HG03025 (cell line): ENCODE measurements around the gene CCDC171.
A peak's percentile ranks its signal among the peaks of the same experiment; 100 is the strongest.
"Not testable (repeated sequence)": the region's sequence is repeated elsewhere in the genome, so short reads cannot be mapped to it uniquely, and the experiment has no call there.

Experiments
- ATAC-seq: cut with Tn5 transposase; IDR thresholded peaks from one replicate; pipeline ENCODE4 v1.9.1; 2021; ENCODE audit warnings: mild to moderate bottlenecking, moderate library complexity; ENCODE audit not compliant: unreplicated experiment, low FRiP score

CCDC171 gene

DNA sequence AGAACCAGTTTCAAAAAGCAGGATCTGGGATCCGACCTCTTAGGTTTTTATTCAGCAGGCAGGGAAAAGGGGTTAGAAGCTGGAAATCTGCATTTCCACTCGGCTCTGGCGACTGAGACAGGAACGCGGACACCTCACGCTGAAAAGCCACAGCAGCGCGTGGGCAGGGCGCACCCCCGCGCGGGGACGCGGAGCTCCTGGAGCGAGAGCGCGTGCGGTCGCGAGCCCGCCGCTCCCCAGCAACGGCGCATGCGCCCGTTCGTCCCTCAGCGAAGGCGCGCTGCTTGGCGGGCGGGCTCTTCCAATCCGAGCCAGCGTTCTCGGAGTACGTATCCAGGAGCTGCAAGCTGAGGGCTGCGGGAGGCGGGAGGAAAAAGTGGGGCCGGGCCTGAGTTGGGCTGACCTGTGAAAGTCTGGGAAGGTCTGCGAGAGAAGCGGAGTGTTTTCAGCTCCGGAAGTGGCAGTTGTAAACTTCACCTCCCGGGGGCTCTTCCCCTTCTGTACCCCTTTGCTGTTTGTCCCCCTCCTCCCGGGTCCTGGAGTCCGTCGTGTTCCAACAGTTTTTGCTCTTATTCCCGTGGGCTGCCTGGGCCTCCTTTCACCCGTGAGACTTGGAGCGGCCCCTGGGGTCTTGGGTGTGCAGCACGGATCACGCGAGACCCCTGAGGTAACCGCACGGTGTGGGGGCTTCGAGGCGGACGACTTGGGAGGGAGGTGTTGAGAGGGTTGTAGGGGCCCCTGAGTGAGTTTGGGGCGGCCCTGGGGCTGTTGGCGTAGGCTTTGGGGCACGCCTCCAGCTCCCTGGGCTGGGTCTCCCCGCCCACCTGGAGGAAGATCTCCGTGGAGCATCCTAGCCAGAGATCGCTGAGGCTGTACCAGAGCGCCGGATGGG lies at the start of gene CCDC171:
Gene CCDC171 (plus strand): TSS at position 408 of the 892 bp plus-strand sequence. CDS start 11,046 bp downstream, outside the sequence.
- ATAC-seq = peak; percentile 79

DNA sequence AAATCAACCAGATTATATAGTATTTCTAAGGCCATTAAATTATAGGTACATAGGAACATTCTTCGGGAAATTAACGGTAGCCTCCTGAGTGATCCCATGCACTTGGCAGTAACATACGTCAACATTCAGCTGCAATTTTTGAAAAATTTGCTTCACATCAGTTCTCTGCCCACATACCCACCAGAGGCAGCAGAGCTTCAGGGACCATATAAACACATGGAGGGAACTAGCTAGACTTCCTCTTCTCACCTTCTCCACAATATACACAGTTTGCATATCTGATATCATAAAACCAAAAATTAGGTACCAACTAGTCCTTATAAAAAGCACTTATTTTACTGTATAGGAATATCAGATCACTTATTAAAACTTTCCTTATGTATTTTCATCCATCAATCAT lies 46.9 kb upstream of the CCDC171 start:
- ATAC-seq = no peak

DNA sequence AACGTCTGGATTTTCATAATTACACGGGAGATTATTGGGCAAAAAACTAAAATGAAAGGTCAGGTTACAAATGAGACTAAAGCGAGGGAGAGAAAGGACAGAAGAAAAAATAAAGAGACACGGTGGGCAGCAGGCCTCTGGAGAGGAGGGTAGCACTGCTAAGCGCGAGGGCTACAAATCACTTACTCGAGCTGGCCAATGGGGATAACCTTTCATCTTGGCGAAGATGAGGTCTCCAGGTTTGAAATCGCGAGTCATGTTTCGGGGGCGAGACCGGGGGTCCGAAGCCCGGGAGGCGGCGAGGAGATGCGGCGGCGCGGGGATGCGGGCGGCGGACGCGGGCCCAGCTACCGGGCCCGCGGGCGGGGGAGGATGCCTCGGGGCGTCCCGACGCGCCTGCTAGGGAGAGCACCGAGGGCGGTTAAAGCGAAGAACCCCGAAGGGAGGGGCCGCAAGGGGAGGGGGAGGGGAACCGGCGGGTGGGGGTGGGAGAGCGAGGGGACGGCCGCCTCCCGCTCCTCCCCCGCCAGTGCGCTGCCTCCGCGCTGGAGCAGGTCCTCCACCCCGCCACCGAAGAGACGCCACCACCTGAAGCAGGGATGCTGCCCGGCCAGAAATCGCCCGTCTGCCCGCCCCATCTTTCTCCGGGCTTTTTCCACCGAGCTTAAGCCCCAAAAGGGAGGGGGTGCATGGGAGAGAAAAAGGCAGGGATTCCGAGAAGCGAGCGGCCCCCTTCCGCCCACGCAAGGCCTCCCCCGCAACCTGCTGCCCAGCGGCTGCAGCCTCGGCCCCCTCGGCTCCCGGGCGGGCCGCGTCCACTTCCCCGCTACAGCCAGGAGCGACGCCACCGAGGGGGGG lies 42.7 kb upstream of the CCDC171 start:
- peak; percentile 55 for ATAC-seq

DNA sequence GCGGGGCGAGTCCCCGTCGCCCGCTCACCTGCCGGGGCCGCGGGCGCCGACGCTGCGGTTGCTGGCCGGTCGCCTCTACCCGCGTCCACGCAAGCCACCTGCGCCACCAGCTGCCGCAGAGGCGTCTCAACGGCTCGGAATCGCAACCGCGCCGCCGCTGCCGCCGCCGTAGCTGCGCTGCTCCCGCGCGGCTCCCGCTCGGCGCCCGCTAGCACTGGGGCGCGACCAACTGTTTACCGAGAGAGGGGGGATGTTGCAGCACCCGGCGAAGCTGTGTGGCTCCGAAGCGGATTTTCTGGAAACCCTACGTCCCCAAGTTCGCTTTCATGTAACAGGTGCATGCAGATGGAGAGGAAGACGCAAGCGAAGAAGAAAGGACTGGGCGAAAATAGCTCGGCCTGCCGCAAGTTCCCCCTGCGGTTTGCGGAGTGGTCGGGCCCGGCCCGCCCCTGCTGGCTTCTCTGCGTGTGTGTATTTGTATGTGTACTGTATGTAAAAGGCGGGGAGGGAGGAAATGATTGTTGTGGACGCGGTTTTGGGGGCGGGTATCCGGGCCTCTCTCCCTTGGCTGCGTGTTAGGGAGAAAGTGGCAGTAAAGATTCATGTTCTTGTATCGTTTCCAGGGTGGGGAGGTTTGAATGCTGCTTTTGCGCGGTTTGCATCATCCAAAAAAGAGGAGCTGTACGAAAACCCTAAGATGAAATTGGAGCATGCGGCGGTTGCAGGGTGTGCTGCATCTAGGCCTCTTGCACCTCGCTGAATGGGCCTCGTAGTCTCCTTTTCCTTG lies 41.9 kb upstream of the CCDC171 start, which contains the start of gene PSIP1:
Gene PSIP1 (minus strand): TSS at position 182 of the 787 bp plus-strand sequence. CDS start 782 bp downstream, outside the sequence.
- peak; percentile 78 for ATAC-seq

DNA sequence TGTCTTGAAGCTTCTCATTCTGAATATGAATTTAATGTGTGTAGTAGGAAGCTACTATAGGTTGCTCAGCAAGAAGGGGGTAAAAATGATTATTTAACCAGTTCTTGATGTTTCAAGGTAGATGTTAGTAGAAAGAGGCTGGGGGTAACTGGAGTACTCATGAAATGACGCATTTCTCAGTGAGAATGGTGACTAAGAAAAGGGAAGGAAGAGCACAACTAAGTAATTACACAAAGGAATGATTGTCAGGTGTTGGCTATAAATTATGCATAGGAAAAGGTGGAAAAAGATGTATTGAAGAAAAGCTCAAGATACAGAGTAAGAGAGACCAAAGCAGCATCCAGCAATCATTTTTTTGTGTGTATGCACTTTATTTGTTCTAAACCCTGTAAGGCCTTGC lies 40.6 kb upstream of the CCDC171 start:
- no peak for ATAC-seq

DNA sequence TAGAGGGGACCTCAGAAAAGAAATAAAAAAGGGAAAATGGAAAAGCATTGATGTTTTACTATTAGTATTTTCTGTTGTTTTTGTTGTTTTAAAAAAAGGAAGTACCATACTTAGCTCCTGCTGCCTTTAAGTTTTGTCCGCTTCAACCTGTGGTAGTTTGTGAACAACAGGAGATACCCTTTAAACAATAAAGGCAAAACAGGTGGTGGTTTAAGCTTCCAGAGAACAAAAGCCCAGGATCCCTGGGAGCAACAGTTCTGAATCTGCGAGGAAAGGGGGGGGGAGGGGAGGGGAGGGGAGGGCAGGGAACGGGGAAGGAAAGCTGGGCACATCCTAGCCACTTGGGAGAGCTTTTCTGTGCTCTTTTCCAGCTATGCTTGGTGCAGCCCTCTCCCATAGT lies 40.0 kb upstream of the CCDC171 start:
- ATAC-seq = no peak

DNA sequence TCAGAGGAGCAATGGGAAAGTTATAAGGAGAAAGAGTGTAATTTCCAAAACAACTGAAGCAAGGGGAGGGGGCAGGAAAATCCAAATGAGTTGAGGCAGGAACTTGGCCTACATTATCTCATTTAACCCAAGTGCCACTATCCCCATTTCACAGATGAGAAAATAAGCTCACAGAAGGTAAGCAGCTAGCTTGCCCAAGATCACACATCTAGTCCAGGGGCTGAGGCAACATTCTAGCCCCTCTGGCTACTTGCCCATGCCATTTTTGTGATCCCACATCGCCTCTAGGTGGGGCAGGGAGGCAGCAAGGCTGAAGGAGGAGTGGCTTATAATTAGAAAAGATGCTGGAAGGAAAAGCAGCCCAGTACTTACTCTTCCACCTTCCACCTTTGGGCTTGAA lies 39.5 kb upstream of the CCDC171 start:
- ATAC-seq = no peak

DNA sequence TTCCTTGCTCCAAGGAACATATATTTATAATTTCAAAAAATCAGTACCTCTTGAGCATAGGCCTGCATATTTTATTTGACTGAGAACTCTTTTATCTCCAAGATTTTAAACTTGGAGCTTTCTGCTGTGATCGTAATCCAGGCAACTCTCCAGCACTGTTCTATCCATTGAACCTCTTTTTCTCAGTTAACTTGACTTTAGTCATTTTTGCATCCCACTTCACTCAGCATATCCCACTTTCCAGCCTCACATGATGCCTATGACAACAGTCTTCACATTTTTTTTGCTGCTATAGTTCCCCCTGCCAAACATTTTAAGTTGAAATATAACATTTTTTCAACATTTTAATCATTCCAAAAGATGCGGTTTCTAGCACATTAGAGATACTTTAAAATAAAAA lies 33.0 kb upstream of the CCDC171 start:
- ATAC-seq = no peak

DNA sequence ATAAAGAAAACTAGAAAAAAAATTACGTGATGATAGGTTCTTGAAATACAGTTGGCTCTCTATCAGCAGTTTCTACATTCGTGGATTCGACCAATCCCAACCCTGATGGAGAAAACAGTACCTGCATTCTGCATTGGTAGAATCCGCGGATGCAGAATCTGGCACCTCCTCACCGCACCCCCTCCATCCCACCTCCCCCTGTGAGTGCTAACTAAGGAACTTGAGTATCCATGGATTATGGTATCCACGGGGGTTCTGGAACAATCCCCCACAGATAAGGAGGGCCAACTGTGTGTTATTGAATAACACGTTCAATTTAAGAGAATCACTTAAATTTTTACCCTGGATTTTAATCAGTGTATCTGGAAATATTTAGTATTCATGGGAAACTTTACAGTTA lies 31.6 kb upstream of the CCDC171 start:
- no peak for ATAC-seq

DNA sequence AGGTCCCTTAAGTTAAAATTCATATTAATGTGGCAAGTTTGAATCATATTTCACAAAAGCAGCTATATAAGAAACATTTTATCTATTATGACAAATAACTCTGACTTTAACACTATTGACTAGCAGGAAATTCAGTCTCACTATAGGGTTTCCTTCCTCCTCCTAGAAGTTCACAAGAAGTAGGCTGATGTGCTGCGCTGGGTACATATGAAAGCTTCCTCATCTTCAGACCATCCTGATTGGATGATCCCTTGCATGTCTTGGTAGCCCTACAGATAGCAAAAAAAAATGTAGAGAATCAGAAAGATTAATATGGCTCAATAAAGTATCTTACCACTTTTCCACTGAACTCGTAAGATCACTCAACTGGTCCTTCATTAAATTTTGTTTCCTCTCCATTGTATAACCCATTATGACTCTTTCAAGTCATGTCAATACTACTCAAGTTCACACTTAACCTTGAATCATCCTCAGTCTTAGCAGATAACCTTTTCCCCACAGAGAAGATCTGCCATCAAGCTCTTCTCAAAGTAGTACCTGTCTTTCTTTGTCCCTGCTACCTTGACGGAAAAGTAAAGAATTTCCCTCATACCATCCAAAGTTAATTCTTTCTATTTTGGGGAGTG lies 30.6 kb upstream of the CCDC171 start:
- no peak for ATAC-seq

DNA sequence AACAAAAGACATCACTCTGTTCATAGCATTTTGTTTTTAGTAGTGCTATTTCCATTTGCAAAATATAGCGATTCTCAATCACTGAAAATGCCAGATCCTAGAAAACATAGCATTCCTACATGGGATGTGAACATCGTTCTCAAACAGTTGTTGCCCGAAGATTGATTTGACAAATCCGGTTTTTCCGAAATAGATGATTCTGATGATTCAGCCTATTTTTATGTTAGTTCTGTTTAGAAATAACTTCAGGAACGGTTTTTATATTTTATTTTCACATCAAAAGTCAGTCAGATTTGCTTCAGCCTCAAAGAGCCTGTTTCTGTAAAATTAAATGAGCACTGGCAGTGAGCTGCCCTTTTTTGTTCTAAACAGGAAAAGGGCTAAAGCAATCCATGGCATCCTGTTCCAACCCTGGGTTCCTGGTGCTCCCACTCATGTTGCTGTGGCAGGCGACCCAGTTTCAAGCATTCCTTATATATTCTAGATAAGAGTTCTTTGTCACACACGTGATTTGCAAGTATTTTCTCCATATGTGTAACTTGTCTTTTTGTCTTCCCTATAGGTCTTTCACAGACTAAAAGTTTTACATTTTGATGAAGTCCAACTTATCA lies 27.9 kb upstream of the CCDC171 start:
- ATAC-seq = no peak

DNA sequence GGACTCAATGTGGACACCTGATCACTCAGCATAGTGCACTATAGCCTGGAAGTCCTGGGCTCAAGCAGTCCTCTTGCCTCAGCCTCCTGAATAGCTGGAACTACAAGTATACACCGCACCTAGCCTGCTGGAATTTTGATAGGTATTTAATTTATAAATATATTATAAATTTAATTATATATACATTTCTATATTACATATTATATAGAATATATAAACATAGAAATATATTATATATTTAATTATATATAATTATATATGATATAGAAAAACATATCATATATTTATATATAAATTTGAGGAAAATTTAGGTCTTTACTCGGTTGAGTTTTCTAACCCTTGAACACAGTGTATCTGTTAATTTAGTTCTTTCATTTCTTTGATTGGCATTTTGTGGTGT lies 26.9 kb upstream of the CCDC171 start:
- ATAC-seq = no peak

DNA sequence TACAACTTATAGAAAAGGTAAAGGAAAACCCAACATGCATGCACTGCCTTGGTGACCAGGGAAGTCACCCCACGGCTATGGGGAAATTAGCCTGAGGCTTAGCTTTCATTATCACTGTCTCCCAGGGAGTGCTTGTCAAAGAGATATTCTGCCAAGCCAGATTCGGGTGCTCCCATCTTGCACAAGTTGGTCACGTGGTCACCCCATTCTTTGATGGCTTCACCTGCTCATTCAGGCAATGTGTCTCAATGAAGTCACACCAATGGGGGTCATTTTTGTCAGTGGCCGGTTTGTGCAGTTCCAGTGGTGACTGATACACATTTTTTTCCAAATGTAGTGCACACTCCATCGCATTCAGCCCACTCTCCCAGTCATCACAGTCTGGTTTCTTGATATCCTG lies 25.8 kb upstream of the CCDC171 start:
- not testable (repeated sequence) for ATAC-seq

DNA sequence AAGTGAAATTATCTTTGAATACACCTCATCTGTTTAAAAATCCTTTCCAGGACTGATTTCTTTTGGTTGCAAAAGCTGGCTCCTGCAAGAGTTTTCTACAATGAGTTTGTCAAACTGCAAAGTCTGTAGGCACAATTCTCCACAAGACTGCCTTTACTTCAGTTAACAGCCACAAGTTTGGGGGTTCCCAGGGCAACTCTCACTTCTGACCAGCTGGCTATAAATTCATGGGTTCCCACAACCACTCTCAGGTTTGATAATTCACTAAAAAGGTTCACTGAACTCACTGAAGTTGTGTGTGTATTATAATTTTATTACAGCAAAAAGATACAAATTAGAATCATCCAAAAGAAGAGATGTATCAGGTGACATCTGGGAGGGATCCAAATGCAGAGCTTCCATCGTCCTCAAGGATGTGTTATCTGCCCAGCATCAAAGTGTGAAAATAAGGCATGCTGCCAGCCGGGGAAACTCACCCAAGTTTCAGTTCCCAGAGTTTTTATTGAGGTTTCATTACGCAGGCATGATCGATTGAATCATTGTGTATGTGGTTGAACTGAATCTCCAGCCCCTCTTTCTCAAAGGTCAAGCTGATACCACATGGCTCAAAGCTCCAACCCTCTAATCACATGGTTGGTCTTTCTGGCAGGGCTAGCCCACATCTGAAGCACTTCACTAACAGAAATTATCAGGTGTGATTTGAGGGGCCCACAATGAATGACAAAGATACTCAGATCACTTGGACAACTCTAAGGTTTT lies 23.1 kb upstream of the CCDC171 start:
- peak; percentile 80 for ATAC-seq

DNA sequence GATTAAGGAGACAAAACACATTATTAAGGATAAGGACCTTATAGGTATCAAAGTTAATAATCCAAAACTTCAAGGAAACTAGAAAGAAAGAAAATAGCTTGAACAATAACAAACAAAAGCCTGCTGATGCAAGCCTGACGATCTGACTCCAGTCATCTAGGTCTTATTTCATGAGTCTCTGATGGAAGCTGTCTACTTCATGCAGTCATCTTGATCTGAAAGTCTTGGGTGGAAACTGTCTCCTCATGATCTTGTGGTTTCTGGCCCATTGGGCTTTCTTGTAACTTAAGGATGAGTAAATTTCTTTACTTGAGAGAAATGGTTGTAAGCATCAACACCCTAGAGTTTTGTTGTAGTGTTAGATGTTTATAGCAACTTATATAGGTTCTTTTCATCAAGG lies 21.5 kb upstream of the CCDC171 start:
- ATAC-seq = no peak

DNA sequence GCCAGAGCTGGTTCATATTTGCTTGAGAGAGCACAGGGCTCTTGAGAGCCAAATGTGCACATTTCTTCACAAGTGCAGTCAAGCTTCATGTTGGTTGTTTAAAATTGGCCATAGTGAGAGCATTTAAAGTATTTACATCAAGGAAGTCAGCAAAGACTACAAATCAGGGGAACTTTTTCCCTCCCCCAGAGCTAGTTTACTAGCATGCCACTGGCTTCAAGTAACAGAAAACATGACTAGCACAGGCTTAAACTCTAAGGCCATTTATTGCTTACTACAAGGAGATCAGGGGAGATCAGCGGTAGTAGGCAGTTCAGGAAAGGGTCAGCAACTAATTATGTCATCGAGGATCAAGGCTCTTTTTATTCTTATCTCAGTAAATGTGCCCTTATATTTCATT lies 11.0 kb upstream of the CCDC171 start:
- no peak for ATAC-seq

DNA sequence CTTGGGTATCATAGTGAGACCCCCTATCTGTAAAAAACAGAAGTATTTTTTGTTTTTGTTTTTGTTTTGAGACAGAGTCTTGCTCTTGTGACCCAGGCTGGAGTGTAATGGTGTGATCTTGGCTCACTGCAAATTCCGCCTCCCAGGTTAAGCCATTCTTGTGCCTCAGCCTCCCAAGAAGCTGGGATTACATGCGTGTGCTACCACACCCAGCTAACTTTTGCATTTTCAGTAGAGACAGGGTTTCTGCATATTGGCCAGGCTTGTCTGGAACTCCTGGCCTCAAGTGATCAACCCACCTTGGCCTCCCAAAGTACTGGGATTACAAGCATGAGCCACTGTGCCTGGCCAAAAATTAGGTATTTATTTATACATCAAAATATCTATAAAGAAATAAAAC lies 10.2 kb upstream of the CCDC171 start:
- no peak for ATAC-seq

DNA sequence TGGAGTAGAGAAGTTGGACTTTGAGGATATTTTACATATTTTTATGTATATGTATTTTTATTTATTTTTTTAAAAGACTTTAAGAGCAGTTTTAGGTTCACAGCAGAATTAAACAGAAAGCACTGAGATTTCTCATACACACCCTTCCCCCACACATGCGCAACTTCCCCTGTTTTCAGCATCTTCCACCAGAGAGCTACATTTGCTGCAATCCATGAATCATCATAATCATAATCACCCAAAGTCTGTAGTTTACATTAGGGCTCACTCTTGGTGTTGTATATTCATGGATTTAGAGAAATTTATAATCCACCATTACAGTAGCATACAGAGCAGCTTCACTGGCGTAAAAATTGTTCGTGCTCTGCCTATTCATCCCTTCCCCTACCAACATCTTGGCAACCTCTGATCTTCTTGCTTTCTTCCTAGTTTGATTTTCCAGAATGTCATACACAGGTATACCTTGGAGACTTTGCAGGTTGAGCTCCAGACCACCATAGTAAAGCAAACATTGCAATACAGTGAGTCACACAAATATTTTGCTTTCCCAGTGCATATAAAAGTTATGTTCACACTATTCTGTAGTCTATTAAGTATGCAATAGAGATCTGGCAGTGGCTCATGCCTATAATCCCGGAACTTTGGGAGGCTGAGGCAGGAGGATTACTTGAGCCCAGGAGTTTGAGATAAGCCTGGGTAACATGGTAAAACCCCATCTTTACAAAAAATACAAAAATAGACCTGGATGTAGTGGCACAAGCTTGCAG lies 9.6 kb upstream of the CCDC171 start:
- ATAC-seq = no peak
